Measurements from ENCODE around the gene TRAFD1.

The TRAFD1 gene

DNA sequence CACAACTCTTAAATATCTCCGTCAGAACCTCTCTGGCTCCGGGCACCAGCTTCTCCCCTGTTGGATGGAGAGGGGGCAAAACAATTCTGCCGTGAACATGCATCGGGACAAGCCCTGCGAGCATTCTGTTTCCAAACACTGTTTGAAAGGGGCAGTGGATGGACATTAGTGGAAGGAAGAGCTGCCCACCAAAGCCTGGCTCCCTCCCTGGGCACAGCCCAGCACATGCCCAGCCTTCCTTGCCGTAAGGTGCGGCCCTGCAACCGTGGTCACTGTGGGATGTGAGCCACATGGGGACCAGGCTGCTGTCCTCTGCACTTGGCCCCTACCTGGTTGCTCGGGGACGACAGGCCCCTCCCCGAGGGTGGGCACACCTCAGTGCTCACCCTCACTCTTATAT lies 54.0 kb downstream of the TRAFD1 start:
- DNase-seq, result no peak

DNA sequence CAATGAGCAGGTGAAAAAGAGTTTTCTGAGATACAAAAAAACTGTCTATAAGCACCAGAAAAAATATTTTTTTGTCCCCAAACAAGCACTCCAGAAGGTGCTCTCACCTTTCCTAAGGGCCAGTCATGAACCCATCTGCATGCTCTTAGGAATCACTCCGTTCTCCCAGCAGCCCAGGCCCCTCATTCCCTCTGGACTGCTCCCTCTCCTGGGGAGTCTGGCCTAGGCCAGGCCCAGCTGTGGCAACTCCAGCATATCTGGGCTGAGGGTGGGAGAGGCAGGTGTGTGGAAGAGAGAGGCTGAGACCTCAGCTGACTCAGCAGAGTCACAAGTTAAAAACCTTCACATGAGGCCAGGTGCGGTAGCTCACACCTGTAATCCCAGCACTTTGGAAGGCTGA lies 54.6 kb downstream of the TRAFD1 start:
- no peak for DNase-seq

DNA sequence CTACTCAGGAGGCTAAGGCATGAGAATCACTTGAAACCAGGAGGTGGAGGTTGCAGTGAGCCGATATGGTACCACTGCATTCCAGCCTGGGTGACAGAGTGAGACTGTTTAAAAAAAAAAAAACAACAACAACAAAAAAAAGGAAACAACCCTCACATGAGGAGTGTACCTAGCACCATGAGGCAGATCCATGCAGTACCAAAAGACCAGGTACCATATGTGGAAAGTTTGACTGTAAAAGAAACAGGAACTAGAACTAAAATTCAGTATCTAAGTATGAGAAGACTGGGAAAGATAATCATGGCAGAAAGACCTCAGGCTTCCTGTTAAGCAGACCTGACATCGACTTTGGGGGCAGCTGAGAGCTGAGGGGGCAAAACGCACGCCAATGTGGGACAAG lies 55.1 kb downstream of the TRAFD1 start:
- no peak for DNase-seq

DNA sequence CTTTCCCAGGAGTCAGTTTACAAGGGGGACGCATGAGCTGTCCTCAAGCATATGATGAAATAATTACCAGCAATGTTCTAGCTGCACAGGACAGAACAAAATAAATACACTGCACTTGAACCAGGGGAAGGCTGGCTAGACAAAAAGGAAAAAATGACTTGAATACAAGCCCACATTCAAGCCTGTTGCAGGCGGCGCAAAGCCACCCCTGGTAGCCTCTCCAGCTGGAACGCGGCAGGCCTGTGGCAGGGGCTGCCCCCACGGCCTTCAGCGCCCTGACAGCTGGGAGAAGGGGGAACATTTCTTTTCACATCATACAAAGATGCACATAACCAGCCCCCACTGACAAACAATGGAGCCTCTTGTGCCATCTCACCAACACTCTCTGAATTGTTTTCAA lies 57.1 kb downstream of the TRAFD1 start:
- DNase-seq, result no peak

DNA sequence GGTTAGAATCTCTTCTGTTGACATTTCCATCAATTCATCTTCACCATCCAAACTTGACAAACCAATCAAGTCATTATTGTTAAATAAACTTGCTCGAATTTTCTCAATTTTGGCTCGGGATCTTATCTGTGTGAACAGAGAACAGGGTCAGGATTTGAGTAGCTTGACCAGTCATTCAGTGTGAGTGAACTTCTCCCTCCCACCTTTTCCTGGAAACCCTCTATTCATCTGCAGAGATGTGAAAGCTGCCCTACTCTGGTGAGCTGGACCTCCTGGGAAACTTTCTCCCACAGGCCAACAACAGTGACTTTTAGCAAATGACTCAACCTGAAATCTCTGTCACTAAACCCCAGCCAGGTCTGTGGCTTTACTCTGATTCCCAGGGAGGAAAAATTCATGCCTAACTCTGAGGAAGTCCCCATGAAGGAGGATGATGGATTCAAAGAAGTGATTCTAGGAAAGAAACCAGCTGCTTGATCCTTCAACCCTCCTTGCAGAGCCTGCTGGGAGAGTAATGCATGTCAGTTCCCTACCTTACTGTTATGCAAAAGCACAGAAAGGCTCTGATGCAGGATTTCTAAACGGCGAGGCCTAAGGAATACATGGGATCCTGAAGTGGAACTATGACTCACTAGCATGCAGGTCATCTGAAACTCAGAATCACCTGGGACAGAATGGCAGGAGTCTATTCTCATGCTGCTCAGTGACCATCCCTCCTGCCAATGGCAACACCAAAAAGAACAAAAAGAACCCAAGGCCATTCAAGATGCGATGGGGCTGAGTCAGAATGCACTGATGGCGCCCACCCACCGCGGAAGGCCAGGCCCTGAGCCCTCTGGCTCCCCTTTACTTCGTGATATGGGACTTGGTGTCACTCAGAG lies 58.0 kb downstream of the TRAFD1 start:
- DNase-seq, result no peak

DNA sequence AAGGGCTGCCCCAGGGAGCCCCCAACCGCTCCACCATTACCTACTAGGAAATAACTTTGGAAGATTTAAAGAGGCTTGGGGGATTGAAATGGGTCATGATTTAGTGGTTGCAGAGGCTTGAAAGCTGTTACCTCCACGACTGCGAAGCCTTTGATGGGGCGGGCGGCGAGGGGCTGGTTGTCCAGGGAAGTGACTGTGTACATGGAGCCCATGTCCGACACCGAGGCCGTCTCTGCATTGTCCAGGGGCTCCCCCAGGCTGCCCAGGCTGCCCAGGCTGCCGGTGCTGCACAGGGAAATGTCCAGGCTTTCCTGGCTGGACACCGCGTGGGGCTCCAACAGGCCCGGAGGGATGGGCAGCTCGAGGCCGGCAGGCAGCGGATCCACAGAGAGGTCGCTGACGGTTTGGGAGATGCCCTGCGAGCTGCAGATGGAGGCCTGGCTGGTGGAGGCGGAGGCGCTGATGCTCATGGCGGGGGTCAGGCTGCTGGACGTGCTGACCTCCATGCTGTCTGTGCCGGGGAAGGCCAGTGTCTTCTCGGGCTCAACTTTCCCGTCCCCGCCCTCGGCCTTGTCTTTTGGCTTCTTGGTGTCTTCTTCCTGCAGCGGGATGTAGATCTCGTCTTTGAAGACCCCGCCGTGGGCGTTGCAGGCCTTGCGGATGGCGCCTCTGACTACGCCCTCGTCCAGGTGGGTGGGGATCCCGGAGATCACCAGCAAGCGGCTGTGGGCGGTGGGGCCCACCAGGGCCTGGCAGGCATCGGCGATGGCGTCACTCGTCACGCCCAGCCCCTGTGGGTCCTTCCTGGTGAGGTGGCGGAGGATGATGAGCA lies 58.9 kb downstream of the TRAFD1 start:
- DNase-seq, result no peak

DNA sequence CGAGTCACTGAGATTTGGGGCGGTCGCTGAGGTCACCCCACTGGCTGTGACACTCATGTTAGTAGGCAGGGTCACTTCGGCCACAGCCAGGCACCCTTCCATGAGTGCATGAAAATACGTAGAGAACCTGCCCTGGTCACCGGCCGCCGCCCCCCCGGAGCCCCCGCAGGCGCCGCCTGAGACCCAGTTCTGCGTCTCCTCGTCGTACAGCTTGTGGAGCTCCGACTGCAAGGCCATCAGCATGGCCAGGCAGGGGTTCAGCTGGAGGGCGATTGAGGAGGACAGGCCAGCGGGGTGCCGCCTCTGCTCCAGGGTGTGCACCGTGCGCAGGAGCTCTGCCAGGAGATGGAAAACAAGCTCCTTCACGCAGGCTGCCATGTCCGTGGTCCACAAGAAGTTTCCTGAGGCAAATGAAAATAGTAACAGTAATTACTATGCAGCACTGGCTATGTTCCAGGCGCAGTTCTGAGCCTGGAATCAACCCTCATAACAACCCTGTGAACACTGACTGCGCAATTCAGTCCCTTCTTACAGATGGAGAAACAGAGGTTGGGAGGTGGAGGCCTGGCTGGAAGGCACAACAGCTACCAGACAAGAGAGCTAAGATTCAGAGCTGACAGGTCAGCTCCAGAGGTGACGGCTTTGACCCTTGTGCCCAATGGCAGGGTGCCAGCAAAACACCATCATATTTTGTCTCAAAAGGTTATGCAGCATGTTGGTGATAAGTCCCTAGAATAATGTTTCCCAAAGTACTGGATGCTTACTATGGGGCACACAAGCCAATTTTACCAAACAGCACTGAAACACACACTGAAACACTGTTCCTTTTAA lies 59.9 kb downstream of the TRAFD1 start:
- no peak for DNase-seq

DNA sequence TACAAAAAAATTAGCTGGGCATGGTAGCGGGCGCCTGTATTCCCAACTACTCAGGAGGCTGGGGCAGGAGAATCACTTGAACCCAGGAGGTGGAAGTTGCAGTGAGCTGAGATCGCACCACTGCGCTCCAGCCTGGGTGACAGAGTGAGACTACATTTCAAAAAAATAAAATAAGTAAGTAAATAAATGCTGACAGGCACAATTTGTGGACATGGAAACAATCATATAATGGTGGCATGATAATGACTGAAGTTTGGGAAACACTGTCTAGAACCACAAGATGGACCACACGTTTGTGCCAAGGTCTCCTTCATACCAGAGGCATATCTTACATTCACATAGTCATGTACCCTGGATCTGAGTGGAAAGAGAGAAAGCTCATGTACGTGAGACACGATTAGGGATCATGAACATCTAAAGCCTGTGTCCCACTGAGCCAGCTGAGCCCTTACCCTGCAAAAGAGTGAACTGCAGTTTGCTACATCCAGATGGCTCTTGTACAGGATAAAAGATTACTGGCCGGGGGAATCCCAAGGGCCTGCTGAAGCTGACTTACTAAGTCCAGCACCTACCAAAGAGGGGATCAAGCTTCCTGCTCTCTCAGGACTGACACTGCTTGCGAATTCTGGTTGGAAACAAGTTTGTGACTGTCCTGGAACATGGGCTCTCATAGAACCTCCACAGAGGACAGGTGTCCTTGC lies 62.9 kb downstream of the TRAFD1 start:
- DNase-seq, result no peak

DNA sequence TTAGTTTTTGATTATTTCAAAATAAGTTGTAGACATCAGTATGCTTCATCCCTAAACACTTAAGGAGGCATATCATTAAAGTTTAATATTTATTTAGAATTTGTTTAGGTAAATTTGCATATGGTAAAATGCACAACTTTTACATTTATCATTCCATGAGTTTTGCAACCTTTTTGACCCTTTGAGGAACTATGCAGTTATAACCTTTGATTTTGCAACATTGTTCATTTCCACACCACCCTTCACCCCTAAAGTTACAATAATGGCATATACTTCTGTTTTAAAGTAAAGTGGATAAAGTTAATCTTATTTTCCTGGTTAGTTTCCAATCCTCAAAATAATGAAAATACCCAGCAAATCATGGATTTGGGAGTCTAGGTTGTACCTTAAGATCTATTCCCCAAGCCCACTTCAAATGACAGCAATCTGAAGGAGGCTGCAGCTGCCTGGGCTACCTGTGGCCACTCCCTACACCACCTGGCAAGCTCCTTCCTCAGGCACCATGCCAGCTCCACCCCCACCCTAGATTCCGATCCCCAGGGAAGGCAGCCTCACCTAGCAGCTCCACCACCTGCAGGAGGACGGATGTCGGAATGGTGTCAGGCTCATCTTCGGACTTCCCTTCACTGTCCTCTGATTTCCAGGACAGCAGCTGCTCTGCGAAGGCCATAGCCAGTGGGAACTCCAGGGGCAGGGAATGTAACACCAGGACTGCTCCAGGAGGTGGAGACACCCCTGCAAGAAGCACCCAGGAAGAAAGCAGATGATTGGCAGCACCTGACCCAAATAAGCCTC lies 65.1 kb downstream of the TRAFD1 start:
- DNase-seq, result no peak

DNA sequence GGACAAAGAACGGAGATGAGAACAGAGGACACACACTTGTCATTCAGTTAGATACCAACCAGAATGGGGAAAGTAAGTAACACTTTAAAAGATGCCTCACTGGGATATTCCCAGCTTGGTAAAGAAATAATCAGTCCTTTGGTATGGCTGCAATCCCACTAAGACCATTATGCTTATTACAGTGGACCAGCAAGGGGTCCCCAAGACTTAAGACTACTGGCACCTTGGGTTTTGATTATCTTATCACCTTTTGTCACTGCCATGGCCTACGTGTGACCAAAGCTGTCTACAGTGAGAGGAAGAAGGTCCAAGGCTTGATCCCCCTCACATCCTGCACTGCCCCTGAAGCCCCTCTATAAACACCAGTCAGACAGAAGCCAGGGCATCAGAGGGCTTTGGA lies 65.8 kb downstream of the TRAFD1 start:
- no peak for DNase-seq

DNA sequence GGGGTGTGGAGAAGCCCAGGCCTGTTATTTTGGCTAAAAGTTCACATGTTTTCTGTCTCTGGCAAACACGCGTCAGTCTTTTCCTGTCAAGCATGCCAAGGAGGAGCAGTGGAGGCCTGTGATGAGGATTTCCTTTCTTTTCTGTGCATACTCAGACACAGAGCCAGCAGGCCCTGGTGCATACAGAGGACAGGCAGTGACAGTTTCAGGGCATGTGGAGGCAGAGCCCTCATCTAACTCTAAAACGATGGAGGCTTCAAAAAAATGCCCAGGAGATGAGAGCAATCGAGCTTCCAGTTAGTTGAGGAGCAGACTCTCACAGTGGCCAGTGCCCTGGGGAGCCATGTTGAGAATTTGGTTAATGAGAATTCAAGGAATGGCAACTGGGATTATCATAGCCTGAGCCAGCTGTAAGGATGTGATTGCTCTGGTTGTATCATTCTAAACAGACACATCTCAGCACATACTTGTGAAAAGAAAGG lies 66.5 kb downstream of the TRAFD1 start:
- no peak for DNase-seq

DNA sequence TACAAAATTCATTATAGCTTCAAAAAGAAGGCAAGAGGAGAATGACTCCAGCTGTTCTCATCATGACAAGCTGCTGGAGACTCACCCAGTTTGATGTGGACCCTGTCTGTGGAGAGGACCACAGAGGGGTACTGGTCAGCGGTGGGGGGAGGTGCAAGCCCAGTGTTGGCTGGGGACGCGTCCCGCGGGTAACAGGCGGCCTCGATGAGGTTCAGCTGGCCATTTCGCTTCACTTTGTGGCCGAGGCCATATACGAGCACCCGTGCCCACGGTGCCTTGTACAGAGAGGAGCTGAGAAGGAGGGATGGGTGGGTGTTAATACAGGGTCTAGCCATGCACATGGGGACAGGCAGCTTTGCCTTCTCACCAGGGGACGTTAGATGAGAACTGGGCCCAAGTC lies 67.1 kb downstream of the TRAFD1 start:
- DNase-seq, result no peak

DNA sequence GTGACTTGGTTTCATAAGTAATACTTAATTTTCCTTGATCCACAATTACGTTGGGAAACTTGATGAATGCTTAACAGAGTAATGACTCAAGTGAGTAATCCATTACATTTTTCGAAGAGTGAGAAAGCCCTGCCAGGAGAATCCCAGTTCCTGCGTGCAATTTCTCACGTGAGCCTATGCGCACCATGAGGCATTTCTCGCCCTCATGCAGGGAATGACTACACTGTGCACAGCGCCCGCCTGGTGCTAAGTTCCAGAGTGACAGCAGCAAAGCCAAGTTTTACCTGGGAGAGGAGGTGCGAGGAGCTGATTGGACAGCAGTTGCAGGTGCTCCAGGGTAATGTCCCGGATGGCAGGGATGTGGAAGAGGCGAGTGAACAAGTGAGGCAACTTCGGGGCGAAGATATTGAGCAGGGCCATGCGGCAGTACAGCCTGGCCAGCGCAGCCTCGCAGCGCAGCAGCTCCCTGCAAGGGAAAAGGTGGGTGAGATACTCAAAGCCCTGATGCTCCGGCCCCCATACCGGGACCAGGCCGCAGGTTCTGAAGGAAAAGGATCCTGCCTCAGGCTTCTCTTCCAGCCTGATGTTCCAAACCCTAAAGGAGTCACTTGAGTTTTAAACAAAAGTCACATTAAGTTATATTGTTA lies 69.4 kb downstream of the TRAFD1 start:
- DNase-seq, result no peak

DNA sequence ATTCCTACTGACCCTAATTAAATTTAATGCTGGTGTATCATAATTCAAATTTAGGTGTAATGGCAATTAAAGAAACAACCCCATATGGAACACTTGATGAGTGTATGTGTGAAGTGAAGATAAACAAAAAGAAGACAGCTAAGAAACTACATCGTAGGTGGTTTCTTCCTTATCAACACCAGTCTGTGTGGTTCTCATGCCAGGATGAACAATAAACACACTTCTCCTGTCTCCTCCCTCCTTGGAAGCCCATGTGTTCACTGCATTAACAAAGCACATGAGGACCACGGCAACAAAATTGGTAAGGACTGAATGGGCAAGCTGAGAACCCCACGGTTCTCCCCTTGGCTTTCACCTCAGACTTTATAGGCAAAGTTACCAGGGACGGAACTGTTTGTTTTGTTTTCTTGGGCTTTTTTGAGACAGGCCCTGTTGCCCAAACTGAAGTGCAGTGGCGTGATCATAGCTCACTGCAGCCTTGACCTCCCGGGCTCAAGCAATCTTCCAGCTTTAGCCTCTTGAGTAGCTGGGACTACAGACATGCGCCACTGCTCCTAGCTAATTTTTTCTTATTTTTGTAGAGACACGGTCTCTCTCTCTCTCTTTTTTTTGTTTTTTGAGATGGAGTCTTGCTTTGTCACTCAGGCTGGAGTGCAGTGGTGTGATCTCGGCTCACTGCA lies 71.0 kb downstream of the TRAFD1 start:
- no peak for DNase-seq

DNA sequence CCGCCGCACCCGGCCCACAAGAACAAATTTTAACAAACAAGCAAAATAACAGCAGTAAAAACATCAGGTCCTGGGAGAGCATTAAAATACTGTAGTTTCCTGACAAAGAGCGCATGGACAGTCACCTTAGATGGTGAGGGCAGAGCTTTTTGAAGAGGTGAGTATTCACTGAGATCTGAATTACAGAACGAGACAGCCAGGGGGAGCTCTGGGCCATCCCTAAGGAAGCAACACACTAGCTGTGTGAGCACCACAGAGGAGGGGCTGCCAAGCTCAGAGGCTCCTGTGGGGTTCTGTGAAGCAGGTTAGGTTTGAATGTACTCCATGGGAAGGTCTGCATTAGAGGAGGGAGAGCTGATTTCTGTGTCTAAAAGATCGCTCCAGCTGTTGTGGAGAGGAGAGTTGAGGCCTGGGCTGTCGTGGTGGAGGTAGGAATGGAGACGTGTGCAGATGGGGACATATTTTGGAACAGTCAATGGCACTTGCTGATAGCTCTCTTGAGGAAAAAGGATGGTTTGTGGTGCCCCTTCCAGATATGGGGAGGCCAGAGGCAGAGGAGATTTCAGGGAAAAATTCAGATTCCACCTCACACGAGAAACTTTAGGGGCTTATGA lies 72.9 kb downstream of the TRAFD1 start:
- peak; percentile 13 for DNase-seq

DNA sequence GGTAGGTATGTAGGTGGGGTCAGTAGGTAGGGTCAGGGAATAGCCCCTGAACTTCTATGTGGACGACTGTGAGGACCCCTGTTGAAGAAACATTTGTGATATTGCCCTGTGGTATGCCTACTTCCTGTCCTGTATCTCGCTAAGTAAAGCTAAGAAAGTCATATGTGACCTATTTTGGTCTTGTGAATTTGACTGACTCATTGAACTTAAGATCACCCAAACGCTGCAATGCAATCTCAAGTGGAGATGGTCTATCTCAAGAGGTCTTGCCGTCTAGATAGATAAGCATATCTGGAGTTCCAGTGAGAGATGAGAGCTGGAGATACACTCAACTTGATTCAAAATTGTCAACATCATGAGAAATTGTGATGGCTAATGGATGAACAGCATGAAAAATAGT lies 73.8 kb downstream of the TRAFD1 start:
- no peak for DNase-seq

Measured in NK-92 treated with Interleukin-12 subunit alpha and Interleukin-12 subunit beta, amount 100 ng/mL, for 24 hours (cell line).